Activated CD4-positive, alpha-beta T cell treated with anti-CD3 and anti-CD28 coated beads for 24 hours (primary cell): ENCODE measurements around the gene LYRM1.
"Not testable (repeated sequence)": the region's sequence is repeated elsewhere in the genome, so short reads cannot be mapped to it uniquely, and the experiment has no call there.

ENCODE experiments used
- DNase-seq, 2 donors: peaks; one replicate each; pipeline ENCODE4 v3.0.0-alpha.2; 2020; ENCODE audit warnings: low read depth in 2 of 2

The LYRM1 gene

GRCh38 chr16:20931066-20931600, 30.6 kb downstream of the LYRM1 start:
- DNase-seq, result no peak

GRCh38 chr16:20933589-20933988, 33.0 kb downstream of the LYRM1 start:
- no peak for DNase-seq

- no peak for DNase-seq
Observed at GRCh38 chr16:20937736-20938135, 37.2 kb downstream of the LYRM1 start.

- no peak for DNase-seq
Observed at GRCh38 chr16:20938426-20938825, 37.9 kb downstream of the LYRM1 start.

- no peak for DNase-seq
Observed at GRCh38 chr16:20939611-20940010, 39.0 kb downstream of the LYRM1 start.

- no peak for DNase-seq
Observed at GRCh38 chr16:20940871-20941635, 40.5 kb downstream of the LYRM1 start.

- DNase-seq, result no peak
Observed at GRCh38 chr16:20941636-20941926, 41.0 kb downstream of the LYRM1 start.

- DNase-seq, result no peak
Observed at GRCh38 chr16:20942256-20942655, 41.7 kb downstream of the LYRM1 start.

- DNase-seq, result peak; percentile 8 to 11
Observed at GRCh38 chr16:20944861-20945574, 44.4 kb downstream of the LYRM1 start.

- DNase-seq, result not testable (repeated sequence)
Observed at GRCh38 chr16:20945575-20945875, 45.0 kb downstream of the LYRM1 start.

- DNase-seq, result no peak
Observed at GRCh38 chr16:20946015-20946629, 45.6 kb downstream of the LYRM1 start.

GRCh38 chr16:20948444-20948843, 47.9 kb downstream of the LYRM1 start:
- no peak for DNase-seq

GRCh38 chr16:20949660-20950059, 49.1 kb downstream of the LYRM1 start:
- DNase-seq, result no peak

GRCh38 chr16:20950294-20950693, 49.7 kb downstream of the LYRM1 start:
- no peak for DNase-seq

- no peak for DNase-seq
Observed at GRCh38 chr16:20952139-20952920, 51.8 kb downstream of the LYRM1 start.

- DNase-seq, result no peak
Observed at GRCh38 chr16:20954574-20954973, 54.0 kb downstream of the LYRM1 start.

GRCh38 chr16:20956319-20956718, 55.7 kb downstream of the LYRM1 start:
- DNase-seq, result no peak

GRCh38 chr16:20957153-20957552, 56.6 kb downstream of the LYRM1 start:
- no peak for DNase-seq

- DNase-seq, result no peak
Observed at GRCh38 chr16:20960899-20961298, 60.3 kb downstream of the LYRM1 start.

GRCh38 chr16:20968765-20969164, 68.2 kb downstream of the LYRM1 start:
- DNase-seq, result no peak

- DNase-seq, result no peak
Observed at GRCh38 chr16:20969386-20969785, 68.8 kb downstream of the LYRM1 start.

GRCh38 chr16:20971401-20971800, 70.8 kb downstream of the LYRM1 start:
- DNase-seq, result no peak
